Caco-2 (cell line): ENCODE measurements around the gene ALK. TPM values are rescaled to one million over a fixed set of nuclear protein-coding genes. Genes with fewer than 3 reads are reported as not detected.

Experiments used
- BruUV-seq: library from RNA; stranded (reverse); fragments of 400-500 nt; replicated peaks from 2 replicates; lab custom pipeline; 2021; lab: Mats Ljungman, UMichigan
- CTCF ChIA-PET: fragments of 300-600 bp; sonication (Branson Sonifier 250); formaldehyde crosslinking; loops from one replicate; lab custom pipeline; 2022; ENCODE audit warnings: antibody characterized with exemption; lab: Charles Lee
- POLR2A ChIA-PET: fragments of 300-600 bp; sonication (Branson Sonifier 250); formaldehyde crosslinking; loops from one replicate; lab custom pipeline; 2022; ENCODE audit warnings: antibody characterized with exemption; lab: Charles Lee
- DNase-seq, 2 experiments: peaks; one replicate each; pipeline versions ENCODE4 v3.0.0 to v3.0.0-alpha.2; 2020 to 2022
- H3K27me3 ChIP-seq: replicated peaks from 2 replicates; pipeline ENCODE4 v1.6.0; 2011; ENCODE audit warnings: low read length; ENCODE audit not compliant: control insufficient read depth, insufficient read depth
- H3K36me3 ChIP-seq: 2 replicates; pipeline ENCODE4 v1.5.1; 2011; ENCODE audit warnings: low read length; ENCODE audit not compliant: control insufficient read depth, insufficient read depth
- H3K4me1 ChIP-seq: fragments of 250-450 bp; sonication (Bioruptor Pico); 2 replicates; pipeline ENCODE4 v1.5.1; 2020; ENCODE audit warnings: mild to moderate bottlenecking
- H3K4me3 ChIP-seq: 2 replicates; pipeline ENCODE4 v1.5.1; 2011; ENCODE audit warnings: low read depth, mild to moderate bottlenecking, control low read depth, low read length
- H3K9me3 ChIP-seq: fragments of 250-450 bp; sonication (Bioruptor Pico); 2 replicates; pipeline ENCODE4 v1.5.1; 2020; ENCODE audit warnings: mild to moderate bottlenecking, moderate library complexity
- H3K27ac Mint-ChIP-seq: one replicate; pipeline ENCODE4 v1.8.0; 2022; ENCODE audit warnings: mixed read lengths; ENCODE audit not compliant: unreplicated experiment
- H3K27me3 Mint-ChIP-seq: one replicate; pipeline ENCODE4 v1.8.0; 2022; ENCODE audit warnings: mixed read lengths; ENCODE audit not compliant: insufficient read depth, unreplicated experiment
- H3K36me3 Mint-ChIP-seq: one replicate; pipeline ENCODE4 v1.8.0; 2022; ENCODE audit warnings: mild to moderate bottlenecking, mixed read lengths; ENCODE audit not compliant: insufficient read depth, unreplicated experiment
- H3K4me1 Mint-ChIP-seq: one replicate; pipeline ENCODE4 v1.8.0; 2022; ENCODE audit warnings: low read depth, mixed read lengths; ENCODE audit not compliant: unreplicated experiment
- H3K4me3 Mint-ChIP-seq: one replicate; pipeline ENCODE4 v1.8.0; 2022; ENCODE audit warnings: mild to moderate bottlenecking, moderate library complexity, mixed read lengths; ENCODE audit not compliant: unreplicated experiment
- H3K9me3 Mint-ChIP-seq: one replicate; pipeline ENCODE4 v1.8.0; 2022; ENCODE audit warnings: mixed read lengths; ENCODE audit not compliant: unreplicated experiment
- intact Hi-C: fragments of 100-400 bp; cut with micrococcal nuclease; formaldehyde crosslinking; loops from one replicate; pipeline ENCODE4 v1.10.0; 2022; ENCODE audit not compliant: unreplicated experiment
- total RNA-seq: library from RNA; stranded (reverse); gene quantifications from 2 replicates; pipeline ENCODE4 v1.2.3, GENCODE V29; 2022
- TF ChIP-seq, protein P1 (sequence below), 2 experiments: fragments of 200-600 bp in 1 of 2; IDR thresholded peaks; 1 replicate in 1 of 2; 2 replicates in 1 of 2; pipeline versions ENCODE4 v1.5.1 to v1.8.0; 2011 to 2022; ENCODE audit warnings: antibody characterized with exemption in 1 of 2, control low read depth in 1 of 2, inconsistent platforms in 1 of 2, low read depth in 1 of 2, low read length in 1 of 2, mild to moderate bottlenecking in 1 of 2, moderate library complexity in 1 of 2; ENCODE audit not compliant: insufficient read depth in 1 of 2, severe bottlenecking in 1 of 2, unreplicated experiment in 1 of 2

ALK gene
- total RNA-seq, 1 experiment from 2014 or later, result 0.11 TPM

DNA sequence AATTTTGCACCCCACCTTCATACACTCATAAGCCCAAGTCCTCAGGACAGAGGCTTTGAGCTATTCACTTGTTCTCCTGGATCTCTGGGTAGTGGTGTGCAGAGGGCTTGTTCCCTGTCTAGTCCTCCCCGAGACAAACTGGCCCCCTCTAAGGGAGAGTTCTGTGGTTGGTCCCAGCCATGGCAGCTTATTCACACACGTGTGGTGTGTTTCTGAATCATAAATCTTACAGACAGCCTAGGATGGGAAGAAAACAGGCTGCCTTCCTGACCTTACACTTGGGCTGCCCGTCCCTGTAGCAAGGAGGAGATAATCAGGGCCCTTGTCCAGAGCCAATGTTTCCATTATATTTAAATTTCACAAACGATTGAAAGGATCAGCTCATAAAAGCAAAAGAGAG is 551.2 kb downstream of the ALK start:
- H3K4me3 ChIP-seq, result no peak overlapping the region
- POLR2A ChIA-PET, result no interaction called here
- H3K27ac Mint-ChIP-seq, result no peak overlapping the region
- H3K9me3 ChIP-seq, result no peaks in the 10 kb centered on the region
- H3K9me3 Mint-ChIP-seq, result no peaks in the 10 kb centered on the region
- H3K27me3 Mint-ChIP-seq, result peaks cover 28% of the 10 kb centered on the region
- no peak for DNase-seq
- H3K4me1 ChIP-seq, result no peaks in the 10 kb centered on the region
- intact Hi-C loops, result no loop called here
- no peaks in the 10 kb centered on the region for H3K27me3 ChIP-seq
- TF ChIP-seq, protein P1, sequence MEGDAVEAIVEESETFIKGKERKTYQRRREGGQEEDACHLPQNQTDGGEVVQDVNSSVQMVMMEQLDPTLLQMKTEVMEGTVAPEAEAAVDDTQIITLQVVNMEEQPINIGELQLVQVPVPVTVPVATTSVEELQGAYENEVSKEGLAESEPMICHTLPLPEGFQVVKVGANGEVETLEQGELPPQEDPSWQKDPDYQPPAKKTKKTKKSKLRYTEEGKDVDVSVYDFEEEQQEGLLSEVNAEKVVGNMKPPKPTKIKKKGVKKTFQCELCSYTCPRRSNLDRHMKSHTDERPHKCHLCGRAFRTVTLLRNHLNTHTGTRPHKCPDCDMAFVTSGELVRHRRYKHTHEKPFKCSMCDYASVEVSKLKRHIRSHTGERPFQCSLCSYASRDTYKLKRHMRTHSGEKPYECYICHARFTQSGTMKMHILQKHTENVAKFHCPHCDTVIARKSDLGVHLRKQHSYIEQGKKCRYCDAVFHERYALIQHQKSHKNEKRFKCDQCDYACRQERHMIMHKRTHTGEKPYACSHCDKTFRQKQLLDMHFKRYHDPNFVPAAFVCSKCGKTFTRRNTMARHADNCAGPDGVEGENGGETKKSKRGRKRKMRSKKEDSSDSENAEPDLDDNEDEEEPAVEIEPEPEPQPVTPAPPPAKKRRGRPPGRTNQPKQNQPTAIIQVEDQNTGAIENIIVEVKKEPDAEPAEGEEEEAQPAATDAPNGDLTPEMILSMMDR (IDR thresholded peaks at IDR 0.05; ENCODE audit: insufficient read depth in 1 of 2, low read depth in 1 of 2, low read length in 1 of 2, severe bottlenecking in 1 of 2, unreplicated experiment in 1 of 2), result no peak
- H3K4me3 Mint-ChIP-seq, result no peak overlapping the region
- no peaks in the 10 kb centered on the region for H3K36me3 ChIP-seq
- CTCF ChIA-PET, result no interaction called here
- no peaks in the 10 kb centered on the region for H3K4me1 Mint-ChIP-seq
- no peaks in the 10 kb centered on the region for H3K36me3 Mint-ChIP-seq
- BruUV-seq, result no TSS peak

DNA sequence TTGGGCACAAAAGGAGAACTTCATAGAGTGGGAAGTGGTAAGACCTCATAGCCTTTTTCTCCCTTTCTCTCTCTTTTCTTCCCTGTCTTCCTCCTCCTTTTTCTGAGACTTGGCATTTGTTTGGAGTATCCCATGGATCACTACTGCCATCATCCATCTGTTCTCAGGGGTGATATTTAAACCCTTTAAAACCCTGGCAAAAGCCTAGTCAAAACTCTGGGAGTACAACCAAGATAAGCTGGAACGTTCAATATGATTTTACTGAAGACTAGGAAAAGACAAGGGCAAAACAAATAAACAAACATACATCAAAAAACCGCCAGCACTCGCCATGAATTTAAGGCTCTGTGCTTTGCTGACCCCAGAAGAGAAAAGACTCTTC is 552.7 kb downstream of the ALK start:
- intact Hi-C loops, result no loop called here
- CTCF ChIA-PET, result no interaction called here
- no peaks in the 10 kb centered on the region for H3K4me1 ChIP-seq
- Mint-ChIP-seq H3K27ac (no peak overlapping the region), H3K4me1 (no peaks in the 10 kb centered on the region), H3K9me3 (no peaks in the 10 kb centered on the region), H3K4me3 (no peak overlapping the region), H3K36me3 (no peaks in the 10 kb centered on the region), H3K27me3 (peaks cover 32% of the 10 kb centered on the region)
- H3K27me3 ChIP-seq, result no peaks in the 10 kb centered on the region
- H3K9me3 ChIP-seq, result no peaks in the 10 kb centered on the region
- H3K36me3 ChIP-seq, result no peaks in the 10 kb centered on the region
- no peak overlapping the region for H3K4me3 ChIP-seq
- TF ChIP-seq, protein P1 (IDR thresholded peaks at IDR 0.05; ENCODE audit: insufficient read depth in 1 of 2, low read depth in 1 of 2, low read length in 1 of 2, severe bottlenecking in 1 of 2, unreplicated experiment in 1 of 2), result no peak
- no peak for DNase-seq
- POLR2A ChIA-PET, result no interaction called here
- BruUV-seq, result no TSS peak

DNA sequence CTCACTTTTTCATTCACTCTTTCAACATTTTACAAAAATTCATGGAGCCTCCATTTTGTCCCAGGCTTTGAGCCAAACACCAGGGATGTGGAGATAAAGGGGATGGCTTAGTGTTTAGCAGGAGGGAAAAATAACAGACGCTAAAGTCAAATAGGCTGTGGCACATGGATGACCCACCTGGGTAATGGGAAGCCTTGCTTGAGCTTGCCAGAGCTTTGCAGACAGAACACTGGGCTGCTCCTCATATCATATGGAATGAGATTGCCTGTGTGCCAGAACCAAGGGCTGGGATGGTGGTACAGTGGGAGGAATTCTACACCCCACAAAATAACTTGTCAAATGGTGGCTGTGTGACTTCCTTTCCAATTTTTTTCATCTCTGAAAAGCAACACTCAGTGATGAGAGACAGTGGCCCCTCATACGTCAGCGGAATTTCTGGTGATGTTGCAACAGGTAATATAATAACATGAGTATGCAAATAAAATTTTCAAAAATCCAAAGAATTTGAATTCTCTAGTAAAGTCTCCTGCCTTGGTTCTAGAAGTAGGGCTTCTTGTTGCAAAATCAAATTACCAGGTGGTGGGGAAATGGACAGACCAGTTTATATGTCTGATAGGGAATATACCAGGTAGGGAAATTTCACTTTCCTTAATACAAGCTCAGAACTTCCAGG is 553.3 kb downstream of the ALK start:
- ChIA-PET POLR2A (no interaction called here), CTCF (no interaction called here)
- no TSS peak for BruUV-seq
- no peaks in the 10 kb centered on the region for H3K9me3 Mint-ChIP-seq
- TF ChIP-seq, protein P1 (IDR thresholded peaks at IDR 0.05; ENCODE audit: insufficient read depth in 1 of 2, low read depth in 1 of 2, low read length in 1 of 2, severe bottlenecking in 1 of 2, unreplicated experiment in 1 of 2), result no peak
- DNase-seq, result peak in 1 of 2 experiments; percentile 8
- H3K36me3 Mint-ChIP-seq, result no peaks in the 10 kb centered on the region
- H3K27me3 ChIP-seq, result no peaks in the 10 kb centered on the region
- H3K27ac Mint-ChIP-seq, result no peak overlapping the region
- H3K9me3 ChIP-seq, result no peaks in the 10 kb centered on the region
- intact Hi-C loops, result no loop called here
- H3K27me3 Mint-ChIP-seq, result peaks cover 33% of the 10 kb centered on the region
- H3K4me3 Mint-ChIP-seq, result no peak overlapping the region
- H3K4me3 ChIP-seq, result no peak overlapping the region
- H3K4me1 Mint-ChIP-seq, result no peaks in the 10 kb centered on the region
- H3K36me3 ChIP-seq, result no peaks in the 10 kb centered on the region
- no peaks in the 10 kb centered on the region for H3K4me1 ChIP-seq
